Astrocyte of the spinal cord (primary cell): ENCODE data around the gene ERI3.

ENCODE experiments used
- DNase-seq: peaks from one replicate; pipeline ENCODE4 v3.0.0; 2011; ENCODE audit warnings: low read depth, low spot score
- H3K4me3 ChIP-seq: 2 replicates; pipeline ENCODE4 v1.5.1; 2011; ENCODE audit warnings: low read depth, mild to moderate bottlenecking, low read length, moderate library complexity
- CTCF ChIP-seq: IDR thresholded peaks from 2 replicates; pipeline ENCODE4 v1.5.1; 2012; ENCODE audit warnings: low read depth, mild to moderate bottlenecking, low read length, inconsistent platforms
- in situ Hi-C: cut with HindIII; loops from 2 replicates; pipeline ENCODE4 v1.10.0; 2017; ENCODE audit warnings: low sequenced_read_pairs

Gene ERI3

GRCh38 chr1:44264451-44264771 lies 90.6 kb downstream of the ERI3 start:
- TF ChIP-seq CTCF, result no peak
- no peak overlapping the region for H3K4me3 ChIP-seq
- in situ Hi-C loops, result no loop called here
- no peak for DNase-seq

- DNase-seq, result no peak
- in situ Hi-C loops, result no loop called here
- H3K4me3 ChIP-seq, result no peak overlapping the region
- TF ChIP-seq CTCF, result no peak
These were observed 91.2 kb downstream of the ERI3 start for GRCh38 chr1:44263568-44264450.

GRCh38 chr1:44262816-44263567 lies 92.1 kb downstream of the ERI3 start:
- in situ Hi-C loops, result no loop called here
- no peak for TF ChIP-seq CTCF
- no peak overlapping the region for H3K4me3 ChIP-seq
- DNase-seq, result no peak

- DNase-seq, result no peak
- in situ Hi-C loops, result no loop called here
- H3K4me3 ChIP-seq, result no peak overlapping the region
- TF ChIP-seq CTCF, result no peak
These were observed 92.6 kb downstream of the ERI3 start for GRCh38 chr1:44262414-44262813.

- no peak for DNase-seq
- in situ Hi-C loops, result no loop called here
- no peak for TF ChIP-seq CTCF
- no peak overlapping the region for H3K4me3 ChIP-seq
These were observed 93.1 kb downstream of the ERI3 start for GRCh38 chr1:44261962-44262361.

GRCh38 chr1:44261171-44261817 lies 93.8 kb downstream of the ERI3 start:
- no peak overlapping the region for H3K4me3 ChIP-seq
- no peak for TF ChIP-seq CTCF
- in situ Hi-C loops, result no loop called here
- no peak for DNase-seq
